ENCODE results near the gene P3H2.

The P3H2 gene

GRCh38 chr3:189977174-189977573, 143.5 kb downstream of the P3H2 start:
- H3K4me3 ChIP-seq (ENCODE audit: low read depth, low read length), result no peak overlapping the region

DNA sequence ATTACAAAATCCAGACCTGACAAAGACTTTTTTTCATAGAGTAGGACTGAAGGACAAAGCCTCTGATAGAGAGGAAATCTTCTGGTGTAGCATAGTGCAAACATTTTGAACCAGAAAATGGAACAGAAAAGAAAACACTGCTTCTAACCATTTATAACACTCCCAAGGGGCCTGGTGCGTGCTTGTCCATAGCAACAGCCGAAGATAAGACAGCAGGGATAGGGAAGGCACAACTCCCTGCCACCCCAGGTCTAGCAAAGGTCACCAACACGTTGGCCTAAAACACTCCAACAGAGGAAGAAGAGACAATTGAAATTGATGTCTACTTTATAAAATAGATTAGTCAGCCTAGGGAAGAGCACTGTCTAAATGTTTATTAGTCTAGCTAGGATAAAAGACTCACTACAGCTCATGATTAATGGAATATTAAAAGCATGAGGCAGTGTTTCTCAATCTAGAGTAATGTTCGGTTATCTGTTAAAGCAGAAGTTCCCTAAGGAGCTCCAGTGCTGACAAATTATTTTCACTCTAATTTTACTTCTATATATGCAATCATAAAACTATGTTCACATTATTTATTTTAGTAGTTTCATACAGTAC, 145.2 kb downstream of the P3H2 start:
- no peak for TF ChIP-seq CTCF (IDR thresholded peaks at IDR 0.05; ENCODE audit: borderline replicate concordance, insufficient read depth, low read depth, low read length)
- H3K4me3 ChIP-seq (ENCODE audit: low read depth, low read length), result no peak overlapping the region

More at GRCh38 chr3:189977174-189977573, 143.5 kb downstream of the P3H2 start:
- TF ChIP-seq CTCF (IDR thresholded peaks at IDR 0.05; ENCODE audit: borderline replicate concordance, insufficient read depth, low read depth, low read length), result no peak

GRCh38 chr3:189974359-189974758, 146.3 kb downstream of the P3H2 start:
- no peak overlapping the region for H3K4me3 ChIP-seq (ENCODE audit: low read depth, low read length)

GRCh38 chr3:189967254-189967865, 153.3 kb downstream of the P3H2 start:
- TF ChIP-seq CTCF (IDR thresholded peaks at IDR 0.05; ENCODE audit: borderline replicate concordance, insufficient read depth, low read depth, low read length), result peak; percentile 64; the same call in 1 of the 2 replicates
- H3K4me3 ChIP-seq (ENCODE audit: low read depth, low read length), result no peak overlapping the region

More at GRCh38 chr3:189974359-189974758, 146.3 kb downstream of the P3H2 start:
- no peak for TF ChIP-seq CTCF (IDR thresholded peaks at IDR 0.05; ENCODE audit: borderline replicate concordance, insufficient read depth, low read depth, low read length)

- no peak for TF ChIP-seq CTCF (IDR thresholded peaks at IDR 0.05; ENCODE audit: borderline replicate concordance, insufficient read depth, low read depth, low read length)
- no peak overlapping the region for H3K4me3 ChIP-seq (ENCODE audit: low read depth, low read length)
These were observed 153.9 kb downstream of the P3H2 start for GRCh38 chr3:189966843-189967242.

DNA sequence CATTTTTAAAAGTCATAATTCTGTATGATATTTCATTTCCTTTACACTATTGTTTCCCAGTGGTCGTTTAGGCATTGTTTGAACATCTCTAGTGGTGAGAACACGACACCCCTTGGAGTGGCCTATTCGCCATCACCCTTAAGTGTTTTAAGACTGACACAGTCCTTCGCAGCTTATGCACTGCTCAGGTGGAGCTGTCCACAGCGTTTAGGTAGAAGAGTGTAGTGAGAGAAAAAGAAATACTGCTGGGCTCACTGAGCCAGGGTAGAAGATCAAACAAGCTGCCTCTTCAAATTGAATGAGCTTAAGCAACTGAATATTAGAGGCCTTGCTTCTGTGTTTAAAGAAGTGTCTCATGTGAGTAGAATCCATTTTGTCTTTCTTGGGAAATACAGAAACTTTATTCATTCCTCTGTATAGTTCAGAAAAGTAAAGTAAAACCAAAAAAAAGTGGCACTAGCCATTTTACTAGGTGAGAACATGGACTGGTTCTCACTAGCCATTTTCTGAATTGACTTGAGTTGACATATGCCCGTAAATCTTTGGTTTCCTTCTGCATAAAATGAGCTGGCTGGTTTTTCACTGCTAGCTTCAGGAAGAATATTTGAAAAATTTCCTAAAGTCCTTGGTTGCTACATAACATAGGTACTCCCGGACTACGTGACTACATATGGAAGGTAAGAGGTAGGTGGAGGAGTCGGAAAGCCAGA, 155.9 kb downstream of the P3H2 start:
- TF ChIP-seq CTCF (IDR thresholded peaks at IDR 0.05; ENCODE audit: borderline replicate concordance, insufficient read depth, low read depth, low read length), result no peak
- no peak overlapping the region for H3K4me3 ChIP-seq (ENCODE audit: low read depth, low read length)
